ENCODE measurements around the gene CEP85L.

GRCh38 chr6:118672678-118673077 is 21.3 kb upstream of the CEP85L start:
- TF ChIP-seq CTCF (conservative IDR thresholded peaks at IDR 0.05 in 1 of 2, IDR thresholded peaks at IDR 0.05 in 1 of 2; ENCODE audit: low read depth in 1 of 2, low read length in 2 of 2) (no peak), EZH2 (IDR thresholded peaks at IDR 0.05; ENCODE audit: low read length, missing control alignments) (no peak)

Data from fibroblast of lung (primary cell).